Epithelial cell of esophagus (primary cell): ENCODE results near the gene TAPT1.

Experiments
- DNase-seq: peaks from one replicate; pipeline ENCODE4 v3.0.0; 2010; ENCODE audit warnings: low read depth
- H3K4me3 ChIP-seq: 2 replicates; pipeline ENCODE4 v1.5.1; 2011; ENCODE audit warnings: mild to moderate bottlenecking, low read length, control low read depth
- CTCF ChIP-seq: IDR thresholded peaks from 2 replicates; pipeline ENCODE4 v1.5.1; 2011; ENCODE audit warnings: low read depth, mild to moderate bottlenecking, low read length, control low read depth, inconsistent platforms; ENCODE audit not compliant: insufficient read depth; ENCODE audit errors: missing control alignments

The TAPT1 gene

GRCh38 chr4:16227462-16227868 lies 1.2 kb upstream of the TAPT1 start:
- H3K4me3 ChIP-seq: peak overlapping the region; percentile 81
- TF ChIP-seq CTCF: no peak
- peak; percentile 15 for DNase-seq

GRCh38 chr4:16226816-16227461 lies 668 bp upstream of the TAPT1 start:
- TF ChIP-seq CTCF: no peak
- H3K4me3 ChIP-seq: peak overlapping the region; percentile 81
- DNase-seq: peak; percentile 47

GRCh38 chr4:16225167-16225862 lies 956 bp downstream of the TAPT1 start:
- DNase-seq: peak; percentile 11
- no peak for TF ChIP-seq CTCF

GRCh38 chr4:16224264-16225166 lies 1.8 kb downstream of the TAPT1 start:
- TF ChIP-seq CTCF: no peak

More at GRCh38 chr4:16225167-16225862, 956 bp downstream of the TAPT1 start:
- H3K4me3 ChIP-seq: peak overlapping the region; percentile 61

GRCh38 chr4:16222957-16223527 lies 3.2 kb downstream of the TAPT1 start:
- DNase-seq: no peak
- no peak for TF ChIP-seq CTCF
- no peak overlapping the region for H3K4me3 ChIP-seq

More at GRCh38 chr4:16224264-16225166, 1.8 kb downstream of the TAPT1 start:
- peak overlapping the region; percentile 61 for H3K4me3 ChIP-seq
- no peak for DNase-seq

GRCh38 chr4:16218950-16219349 lies 7.3 kb downstream of the TAPT1 start:
- H3K4me3 ChIP-seq: no peak overlapping the region
- no peak for TF ChIP-seq CTCF

More at GRCh38 chr4:16218950-16219349, 7.3 kb downstream of the TAPT1 start:
- no peak for DNase-seq
